ENCODE measurements around the gene ATP2B3. TPM values are rescaled to one million over a fixed set of nuclear protein-coding genes. Genes with fewer than 3 reads are reported as not detected.

Gene ATP2B3
- total and polyA plus RNA-seq, 2 experiments from 2014 or later, result 0.17 TPM; not detected in 1

GRCh38 chrX:153560466-153560865 lies 43.0 kb downstream of the ATP2B3 start:
- no peaks in the 10 kb centered on the region for H3K36me3 ChIP-seq (ENCODE audit: insufficient read depth)
- DNase-seq (ENCODE audit: low spot score), result no peak
- H3K4me3 ChIP-seq, result no peak overlapping the region

More at GRCh38 chrX:153560466-153560865, 43.0 kb downstream of the ATP2B3 start:
- ATAC-seq, result no peak
- no peak overlapping the region for H3K4me3 Mint-ChIP-seq
- peaks cover 5% of the 10 kb centered on the region for H3K27me3 Mint-ChIP-seq (ENCODE audit: insufficient read depth, low read depth, poor library complexity)
- Histone ChIP-seq H3K4me2 (no peak overlapping the region), H3K79me2 (replicated peaks; ENCODE audit: insufficient read depth) (no peaks in the 10 kb centered on the region), H3K27ac (ENCODE audit: low read depth) (no peak overlapping the region), H4K20me1 (replicated peaks; ENCODE audit: insufficient read depth) (no peaks in the 10 kb centered on the region), H3K27me3 (ENCODE audit: insufficient read depth) (no peaks in the 10 kb centered on the region), H3K4me1 (ENCODE audit: insufficient read depth) (no peaks in the 10 kb centered on the region), H2AFZ (no peak overlapping the region), H3K9me2 (ENCODE audit: insufficient read depth) (no peaks in the 10 kb centered on the region), H3F3A (replicated peaks; ENCODE audit: low read depth) (no peaks in the 10 kb centered on the region)
- H3K36me3 Mint-ChIP-seq (ENCODE audit: low read depth), result no peaks in the 10 kb centered on the region
- H3K9me3 Mint-ChIP-seq, result no peaks in the 10 kb centered on the region
- TF ChIP-seq POLR2AphosphoS5 (IDR thresholded peaks at IDR 0.05; ENCODE audit: low read depth) (no peak), EZH2phosphoT487 (IDR thresholded peaks at IDR 0.05; ENCODE audit: unreplicated experiment) (no peak), CREB1 (CRISPR knock-in tag; IDR thresholded peaks at IDR 0.05; ENCODE audit: low read depth) (no peak), STAT1 (IDR thresholded peaks at IDR 0.05; ENCODE audit: unreplicated experiment) (no peak), NANOG (IDR thresholded peaks at IDR 0.05; ENCODE audit: borderline replicate concordance) (no peak), EZH2 (IDR thresholded peaks at IDR 0.05; ENCODE audit: low read depth, unreplicated experiment) (no peak), JUNB (IDR thresholded peaks at IDR 0.05; ENCODE audit: unreplicated experiment) (no peak), ZNF114 (CRISPR knock-in tag; IDR thresholded peaks at IDR 0.05) (no peak), ZNF331 (CRISPR knock-in tag; IDR thresholded peaks at IDR 0.05; ENCODE audit: low read depth) (no peak)
- TF ChIP-seq, protein P1, sequence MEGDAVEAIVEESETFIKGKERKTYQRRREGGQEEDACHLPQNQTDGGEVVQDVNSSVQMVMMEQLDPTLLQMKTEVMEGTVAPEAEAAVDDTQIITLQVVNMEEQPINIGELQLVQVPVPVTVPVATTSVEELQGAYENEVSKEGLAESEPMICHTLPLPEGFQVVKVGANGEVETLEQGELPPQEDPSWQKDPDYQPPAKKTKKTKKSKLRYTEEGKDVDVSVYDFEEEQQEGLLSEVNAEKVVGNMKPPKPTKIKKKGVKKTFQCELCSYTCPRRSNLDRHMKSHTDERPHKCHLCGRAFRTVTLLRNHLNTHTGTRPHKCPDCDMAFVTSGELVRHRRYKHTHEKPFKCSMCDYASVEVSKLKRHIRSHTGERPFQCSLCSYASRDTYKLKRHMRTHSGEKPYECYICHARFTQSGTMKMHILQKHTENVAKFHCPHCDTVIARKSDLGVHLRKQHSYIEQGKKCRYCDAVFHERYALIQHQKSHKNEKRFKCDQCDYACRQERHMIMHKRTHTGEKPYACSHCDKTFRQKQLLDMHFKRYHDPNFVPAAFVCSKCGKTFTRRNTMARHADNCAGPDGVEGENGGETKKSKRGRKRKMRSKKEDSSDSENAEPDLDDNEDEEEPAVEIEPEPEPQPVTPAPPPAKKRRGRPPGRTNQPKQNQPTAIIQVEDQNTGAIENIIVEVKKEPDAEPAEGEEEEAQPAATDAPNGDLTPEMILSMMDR (conservative IDR thresholded peaks at IDR 0.05; ENCODE audit: low read depth in 2 of 2), result no peak
- TF ChIP-seq, protein P2, sequence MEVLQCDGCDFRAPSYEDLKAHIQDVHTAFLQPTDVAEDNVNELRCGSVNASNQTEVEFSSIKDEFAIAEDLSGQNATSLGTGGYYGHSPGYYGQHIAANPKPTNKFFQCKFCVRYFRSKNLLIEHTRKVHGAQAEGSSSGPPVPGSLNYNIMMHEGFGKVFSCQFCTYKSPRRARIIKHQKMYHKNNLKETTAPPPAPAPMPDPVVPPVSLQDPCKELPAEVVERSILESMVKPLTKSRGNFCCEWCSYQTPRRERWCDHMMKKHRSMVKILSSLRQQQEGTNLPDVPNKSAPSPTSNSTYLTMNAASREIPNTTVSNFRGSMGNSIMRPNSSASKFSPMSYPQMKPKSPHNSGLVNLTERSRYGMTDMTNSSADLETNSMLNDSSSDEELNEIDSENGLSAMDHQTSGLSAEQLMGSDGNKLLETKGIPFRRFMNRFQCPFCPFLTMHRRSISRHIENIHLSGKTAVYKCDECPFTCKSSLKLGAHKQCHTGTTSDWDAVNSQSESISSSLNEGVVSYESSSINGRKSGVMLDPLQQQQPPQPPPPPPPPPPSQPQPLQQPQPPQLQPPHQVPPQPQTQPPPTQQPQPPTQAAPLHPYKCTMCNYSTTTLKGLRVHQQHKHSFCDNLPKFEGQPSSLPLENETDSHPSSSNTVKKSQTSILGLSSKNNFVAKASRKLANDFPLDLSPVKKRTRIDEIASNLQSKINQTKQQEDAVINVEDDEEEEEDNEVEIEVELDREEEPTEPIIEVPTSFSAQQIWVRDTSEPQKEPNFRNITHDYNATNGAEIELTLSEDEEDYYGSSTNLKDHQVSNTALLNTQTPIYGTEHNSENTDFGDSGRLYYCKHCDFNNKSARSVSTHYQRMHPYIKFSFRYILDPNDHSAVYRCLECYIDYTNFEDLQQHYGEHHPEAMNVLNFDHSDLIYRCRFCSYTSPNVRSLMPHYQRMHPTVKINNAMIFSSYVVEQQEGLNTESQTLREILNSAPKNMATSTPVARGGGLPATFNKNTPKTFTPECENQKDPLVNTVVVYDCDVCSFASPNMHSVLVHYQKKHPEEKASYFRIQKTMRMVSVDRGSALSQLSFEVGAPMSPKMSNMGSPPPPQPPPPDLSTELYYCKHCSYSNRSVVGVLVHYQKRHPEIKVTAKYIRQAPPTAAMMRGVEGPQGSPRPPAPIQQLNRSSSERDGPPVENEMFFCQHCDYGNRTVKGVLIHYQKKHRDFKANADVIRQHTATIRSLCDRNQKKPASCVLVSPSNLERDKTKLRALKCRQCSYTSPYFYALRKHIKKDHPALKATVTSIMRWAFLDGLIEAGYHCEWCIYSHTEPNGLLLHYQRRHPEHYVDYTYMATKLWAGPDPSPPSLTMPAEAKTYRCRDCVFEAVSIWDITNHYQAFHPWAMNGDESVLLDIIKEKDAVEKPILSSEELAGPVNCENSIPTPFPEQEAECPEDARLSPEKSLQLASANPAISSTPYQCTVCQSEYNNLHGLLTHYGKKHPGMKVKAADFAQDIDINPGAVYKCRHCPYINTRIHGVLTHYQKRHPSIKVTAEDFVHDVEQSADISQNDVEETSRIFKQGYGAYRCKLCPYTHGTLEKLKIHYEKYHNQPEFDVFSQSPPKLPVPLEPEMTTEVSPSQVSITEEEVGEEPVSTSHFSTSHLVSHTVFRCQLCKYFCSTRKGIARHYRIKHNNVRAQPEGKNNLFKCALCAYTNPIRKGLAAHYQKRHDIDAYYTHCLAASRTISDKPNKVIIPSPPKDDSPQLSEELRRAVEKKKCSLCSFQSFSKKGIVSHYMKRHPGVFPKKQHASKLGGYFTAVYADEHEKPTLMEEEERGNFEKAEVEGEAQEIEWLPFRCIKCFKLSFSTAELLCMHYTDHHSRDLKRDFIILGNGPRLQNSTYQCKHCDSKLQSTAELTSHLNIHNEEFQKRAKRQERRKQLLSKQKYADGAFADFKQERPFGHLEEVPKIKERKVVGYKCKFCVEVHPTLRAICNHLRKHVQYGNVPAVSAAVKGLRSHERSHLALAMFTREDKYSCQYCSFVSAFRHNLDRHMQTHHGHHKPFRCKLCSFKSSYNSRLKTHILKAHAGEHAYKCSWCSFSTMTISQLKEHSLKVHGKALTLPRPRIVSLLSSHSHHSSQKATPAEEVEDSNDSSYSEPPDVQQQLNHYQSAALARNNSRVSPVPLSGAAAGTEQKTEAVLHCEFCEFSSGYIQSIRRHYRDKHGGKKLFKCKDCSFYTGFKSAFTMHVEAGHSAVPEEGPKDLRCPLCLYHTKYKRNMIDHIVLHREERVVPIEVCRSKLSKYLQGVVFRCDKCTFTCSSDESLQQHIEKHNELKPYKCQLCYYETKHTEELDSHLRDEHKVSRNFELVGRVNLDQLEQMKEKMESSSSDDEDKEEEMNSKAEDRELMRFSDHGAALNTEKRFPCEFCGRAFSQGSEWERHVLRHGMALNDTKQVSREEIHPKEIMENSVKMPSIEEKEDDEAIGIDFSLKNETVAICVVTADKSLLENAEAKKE (CRISPR knock-in tag; IDR thresholded peaks at IDR 0.05), result no peak
- TF ChIP-seq, protein P3, sequence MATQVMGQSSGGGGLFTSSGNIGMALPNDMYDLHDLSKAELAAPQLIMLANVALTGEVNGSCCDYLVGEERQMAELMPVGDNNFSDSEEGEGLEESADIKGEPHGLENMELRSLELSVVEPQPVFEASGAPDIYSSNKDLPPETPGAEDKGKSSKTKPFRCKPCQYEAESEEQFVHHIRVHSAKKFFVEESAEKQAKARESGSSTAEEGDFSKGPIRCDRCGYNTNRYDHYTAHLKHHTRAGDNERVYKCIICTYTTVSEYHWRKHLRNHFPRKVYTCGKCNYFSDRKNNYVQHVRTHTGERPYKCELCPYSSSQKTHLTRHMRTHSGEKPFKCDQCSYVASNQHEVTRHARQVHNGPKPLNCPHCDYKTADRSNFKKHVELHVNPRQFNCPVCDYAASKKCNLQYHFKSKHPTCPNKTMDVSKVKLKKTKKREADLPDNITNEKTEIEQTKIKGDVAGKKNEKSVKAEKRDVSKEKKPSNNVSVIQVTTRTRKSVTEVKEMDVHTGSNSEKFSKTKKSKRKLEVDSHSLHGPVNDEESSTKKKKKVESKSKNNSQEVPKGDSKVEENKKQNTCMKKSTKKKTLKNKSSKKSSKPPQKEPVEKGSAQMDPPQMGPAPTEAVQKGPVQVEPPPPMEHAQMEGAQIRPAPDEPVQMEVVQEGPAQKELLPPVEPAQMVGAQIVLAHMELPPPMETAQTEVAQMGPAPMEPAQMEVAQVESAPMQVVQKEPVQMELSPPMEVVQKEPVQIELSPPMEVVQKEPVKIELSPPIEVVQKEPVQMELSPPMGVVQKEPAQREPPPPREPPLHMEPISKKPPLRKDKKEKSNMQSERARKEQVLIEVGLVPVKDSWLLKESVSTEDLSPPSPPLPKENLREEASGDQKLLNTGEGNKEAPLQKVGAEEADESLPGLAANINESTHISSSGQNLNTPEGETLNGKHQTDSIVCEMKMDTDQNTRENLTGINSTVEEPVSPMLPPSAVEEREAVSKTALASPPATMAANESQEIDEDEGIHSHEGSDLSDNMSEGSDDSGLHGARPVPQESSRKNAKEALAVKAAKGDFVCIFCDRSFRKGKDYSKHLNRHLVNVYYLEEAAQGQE (IDR thresholded peaks at IDR 0.05; ENCODE audit: unreplicated experiment), result no peak
- TF ChIP-seq, protein P4, sequence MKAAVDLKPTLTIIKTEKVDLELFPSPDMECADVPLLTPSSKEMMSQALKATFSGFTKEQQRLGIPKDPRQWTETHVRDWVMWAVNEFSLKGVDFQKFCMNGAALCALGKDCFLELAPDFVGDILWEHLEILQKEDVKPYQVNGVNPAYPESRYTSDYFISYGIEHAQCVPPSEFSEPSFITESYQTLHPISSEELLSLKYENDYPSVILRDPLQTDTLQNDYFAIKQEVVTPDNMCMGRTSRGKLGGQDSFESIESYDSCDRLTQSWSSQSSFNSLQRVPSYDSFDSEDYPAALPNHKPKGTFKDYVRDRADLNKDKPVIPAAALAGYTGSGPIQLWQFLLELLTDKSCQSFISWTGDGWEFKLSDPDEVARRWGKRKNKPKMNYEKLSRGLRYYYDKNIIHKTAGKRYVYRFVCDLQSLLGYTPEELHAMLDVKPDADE (IDR thresholded peaks at IDR 0.05), result no peak
- no peaks in the 10 kb centered on the region for H3K4me1 Mint-ChIP-seq
- no peak overlapping the region for H3K27ac Mint-ChIP-seq

All from GM23338 (cell line).